IPS DF 4.7 (cell line): ENCODE data around the gene CST11.
A peak's percentile ranks its signal among the peaks of the same experiment; 100 is the strongest.

Source experiments
- DNase-seq: peaks from one replicate; pipeline ENCODE4 v3.0.0-alpha.2; 2013; ENCODE audit warnings: low spot score; ENCODE audit errors: extremely low read depth

The CST11 gene

DNA sequence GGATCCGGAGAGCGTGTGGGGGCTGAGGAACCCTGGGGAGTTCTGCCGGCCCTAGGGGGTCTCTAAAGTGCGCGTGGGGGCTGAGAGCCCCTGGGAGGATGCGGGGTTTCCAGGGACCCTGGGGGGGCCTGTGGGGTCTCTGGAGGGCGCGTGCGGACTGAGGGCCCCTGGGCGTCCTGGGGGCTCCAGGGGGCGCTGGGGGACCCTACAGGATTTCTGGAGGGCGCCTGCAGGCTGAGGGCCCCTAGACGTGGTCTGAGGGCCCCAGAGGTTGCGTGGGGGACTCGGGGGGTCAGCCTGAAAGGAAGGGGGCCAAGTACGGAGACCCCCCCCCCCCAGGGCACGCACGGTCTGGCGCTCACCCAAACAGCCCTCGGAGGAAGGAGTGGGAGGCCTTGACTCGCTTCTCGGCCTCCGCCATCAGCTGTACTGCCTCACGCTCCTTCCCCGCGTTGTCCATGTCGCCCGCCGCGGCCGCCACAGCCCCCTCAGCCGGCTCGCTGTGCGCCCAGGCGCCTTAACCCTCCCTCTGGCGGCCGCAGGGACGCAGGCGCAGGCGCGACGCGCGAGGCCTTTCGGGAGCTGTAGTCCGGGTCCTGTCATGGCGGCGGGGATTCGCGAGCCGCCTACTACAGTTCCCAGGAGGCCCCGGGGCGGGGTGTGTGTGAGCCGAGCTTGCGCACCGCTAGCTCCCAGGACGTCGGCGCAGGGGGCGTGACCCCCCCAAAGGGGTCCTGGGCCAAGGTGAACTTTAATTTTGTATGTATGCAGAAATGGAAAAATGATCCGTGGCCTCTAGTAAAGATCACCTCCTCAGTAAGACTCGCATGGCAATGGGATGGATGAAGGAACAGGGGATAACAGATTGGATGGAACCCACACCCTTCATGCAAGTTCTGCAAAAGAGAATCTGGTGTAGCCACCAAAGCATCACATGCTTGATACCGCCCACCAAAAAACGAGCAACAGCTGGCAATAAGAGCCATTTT, 31.4 kb downstream of the CST11 start, which contains the start of gene NAPB:
Gene NAPB, minus strand, starts transcription at position 546 of the 989 bp plus-strand sequence. Its CDS starts 86 bp downstream, at position 460.
- peak; percentile 62 for DNase-seq

DNA sequence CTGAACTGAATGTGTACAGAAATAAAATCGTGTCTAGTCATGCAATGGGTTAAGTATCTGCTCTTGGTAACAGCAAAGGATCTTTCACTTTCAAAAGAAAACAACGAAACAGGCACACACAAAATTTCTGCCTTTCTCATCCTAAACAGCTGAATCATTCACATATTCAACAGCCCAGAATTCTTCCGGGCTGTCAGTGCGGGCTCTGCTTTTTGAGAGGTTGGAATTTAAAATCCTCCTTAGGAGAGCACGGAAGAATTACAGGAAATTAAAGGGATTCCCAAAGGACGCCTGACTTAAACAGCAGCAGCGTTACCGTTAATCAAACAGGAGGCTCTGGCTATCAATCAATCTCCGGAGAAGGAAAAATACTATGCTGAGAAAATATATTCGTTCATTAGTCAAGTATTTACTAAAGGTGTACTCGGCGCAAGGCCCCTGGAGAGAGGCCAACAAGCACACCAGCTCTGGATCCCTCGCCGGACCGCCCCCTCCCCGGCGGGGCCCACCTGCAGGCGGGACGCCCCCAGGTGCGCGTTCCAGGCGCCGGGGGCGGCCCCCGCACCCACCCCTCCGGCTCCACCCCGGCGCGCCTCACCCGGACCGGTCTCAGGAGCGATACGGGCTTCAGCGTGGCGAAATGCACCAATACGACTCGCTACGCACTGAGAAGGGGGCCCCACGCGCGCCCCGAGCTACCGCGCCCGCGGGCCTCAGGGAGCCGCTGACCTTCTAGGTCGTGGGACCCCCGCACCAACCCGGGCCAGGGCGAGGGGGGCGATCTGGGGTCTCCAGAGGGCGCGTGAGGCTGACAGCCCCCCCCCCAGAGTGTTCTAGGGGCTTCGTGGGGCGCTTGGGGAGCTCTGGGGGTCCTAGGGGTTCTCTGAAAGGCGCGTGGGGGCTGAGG, 32.4 kb downstream of the CST11 start:
- DNase-seq, result no peak

DNA sequence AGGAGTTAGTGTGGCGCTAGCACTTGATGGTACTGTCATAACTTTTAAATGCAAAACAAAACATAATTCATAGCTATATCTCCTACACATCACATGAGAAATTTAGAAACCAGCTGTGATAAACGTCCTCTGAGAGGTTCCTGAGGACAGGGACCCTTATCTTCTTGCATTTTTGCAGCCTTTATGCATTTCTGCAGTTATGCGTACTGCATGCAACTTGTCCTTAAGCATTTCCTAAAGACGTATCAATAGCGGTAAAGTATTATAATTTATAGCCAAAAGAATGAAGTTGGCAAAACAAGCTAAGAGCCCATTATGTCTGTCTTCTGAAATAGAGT, 33.0 kb downstream of the CST11 start:
- no peak for DNase-seq

DNA sequence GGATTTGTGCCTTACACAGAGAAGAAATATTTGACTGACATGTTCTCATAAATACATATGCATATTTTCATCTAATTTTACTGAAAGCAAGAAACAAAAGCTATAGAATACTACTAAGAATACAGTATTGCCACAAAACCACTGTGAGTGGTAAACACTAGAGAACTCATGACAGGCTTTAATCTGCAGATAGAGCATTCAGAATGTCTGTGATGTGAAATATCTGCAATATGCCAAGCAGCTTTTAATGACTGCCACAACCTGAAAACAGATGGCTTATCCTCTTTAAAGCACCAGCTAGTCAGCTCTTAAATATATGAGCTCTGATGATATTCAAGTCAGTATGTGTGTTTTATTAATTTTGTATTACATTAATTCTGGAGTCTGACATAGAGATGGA, 34.8 kb downstream of the CST11 start:
- no peak for DNase-seq

DNA sequence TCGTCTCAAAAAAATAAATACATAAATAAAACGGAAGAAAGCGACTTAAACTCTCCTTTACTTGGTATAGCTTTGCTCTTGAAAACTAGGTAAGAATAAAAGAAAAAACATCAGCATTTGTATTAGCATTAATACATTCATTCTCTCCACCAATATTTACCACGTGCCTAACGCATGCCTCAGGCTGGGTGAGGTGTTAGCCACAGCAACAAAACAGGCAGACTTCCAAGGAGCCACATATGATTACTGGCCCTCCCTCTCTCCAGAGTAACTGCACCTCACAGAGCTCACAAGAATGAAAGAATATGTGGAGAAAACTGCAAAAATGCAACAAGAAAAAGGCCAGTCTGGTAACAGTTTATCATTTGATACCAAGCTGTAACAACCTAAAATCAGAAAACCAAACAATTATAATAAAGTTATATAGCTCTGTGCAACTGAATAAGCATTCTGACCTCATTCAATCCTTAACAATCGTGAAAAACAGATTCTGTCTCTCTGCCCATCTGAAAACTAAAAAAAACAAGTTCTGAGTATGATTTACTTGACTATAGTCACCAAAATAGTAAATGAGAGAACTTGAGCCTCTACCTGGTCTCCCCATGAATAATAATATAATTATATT, 36.6 kb downstream of the CST11 start:
- DNase-seq, result no peak

DNA sequence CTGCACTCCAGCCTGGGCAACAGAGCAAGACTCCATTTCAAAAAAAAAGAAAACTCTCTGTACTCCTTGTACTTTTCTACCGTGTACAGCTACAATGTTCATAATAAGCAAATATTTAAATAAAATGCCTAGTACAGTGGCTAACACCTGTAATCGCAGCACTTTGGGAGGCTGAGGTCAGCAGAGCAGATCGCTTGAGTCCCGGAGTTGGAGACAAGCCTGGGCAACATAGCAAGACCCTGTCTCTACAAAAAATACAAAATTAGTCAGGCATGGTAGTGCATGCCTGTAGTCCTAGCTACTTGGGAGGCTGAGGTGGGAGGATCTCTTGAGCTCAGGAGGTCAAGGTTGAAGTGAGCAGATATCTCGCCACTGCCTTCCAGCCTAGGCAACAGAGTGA, 37.1 kb downstream of the CST11 start:
- no peak for DNase-seq

DNA sequence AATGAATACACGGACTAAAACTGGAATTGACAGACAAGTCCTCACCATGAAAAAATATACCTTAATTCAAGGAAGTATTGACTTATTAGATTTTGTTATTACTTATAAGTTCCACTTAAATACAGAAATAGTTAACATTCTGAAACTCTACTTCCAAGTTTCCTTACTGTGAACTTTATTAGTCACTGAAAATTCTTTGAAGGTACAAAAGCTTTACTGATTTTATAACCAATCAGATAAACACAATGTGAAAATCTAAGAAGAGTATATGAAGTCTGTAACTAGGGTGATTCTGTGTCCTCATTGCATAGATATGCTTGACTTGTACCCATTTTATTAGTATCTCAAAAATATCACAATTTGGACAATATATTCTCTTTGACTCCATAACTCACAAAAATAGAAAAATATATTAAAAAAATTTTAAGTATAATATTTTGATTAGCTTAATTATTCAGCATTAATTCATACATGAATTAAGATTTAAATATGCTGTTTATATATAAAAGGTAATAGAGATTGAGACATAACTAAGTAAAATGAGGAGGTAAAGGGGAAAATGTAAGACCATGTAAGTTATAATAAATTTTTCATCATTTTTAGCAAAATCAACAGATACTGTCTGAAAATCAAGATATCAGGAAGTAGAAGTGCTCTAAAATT, 38.0 kb downstream of the CST11 start:
- DNase-seq, result no peak

DNA sequence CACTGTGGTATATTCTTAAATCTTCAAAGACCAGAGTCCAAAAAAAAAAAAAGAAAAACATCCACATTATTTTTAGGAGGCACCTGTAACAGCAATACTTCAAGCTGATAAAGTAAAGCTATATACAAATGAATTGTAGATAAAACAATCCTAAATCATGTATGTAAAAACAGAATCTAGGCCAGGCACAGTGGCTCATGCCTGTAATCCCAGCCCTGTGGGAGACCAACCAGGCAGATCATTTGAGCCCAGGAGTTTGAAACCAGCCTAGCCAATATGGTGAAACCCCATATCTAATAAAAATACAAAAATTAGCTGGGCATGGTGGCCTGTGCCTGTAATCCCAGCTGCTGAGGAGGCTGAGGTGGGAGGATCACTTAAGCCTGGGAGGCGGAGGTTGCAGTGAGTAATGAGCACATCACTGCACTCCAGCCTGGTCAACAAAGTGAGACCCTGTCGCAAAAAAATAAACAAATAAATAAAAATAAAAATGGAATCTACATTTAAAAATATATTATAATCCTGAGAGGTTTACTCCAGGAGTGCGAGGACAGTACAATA, 38.7 kb downstream of the CST11 start:
- no peak for DNase-seq

DNA sequence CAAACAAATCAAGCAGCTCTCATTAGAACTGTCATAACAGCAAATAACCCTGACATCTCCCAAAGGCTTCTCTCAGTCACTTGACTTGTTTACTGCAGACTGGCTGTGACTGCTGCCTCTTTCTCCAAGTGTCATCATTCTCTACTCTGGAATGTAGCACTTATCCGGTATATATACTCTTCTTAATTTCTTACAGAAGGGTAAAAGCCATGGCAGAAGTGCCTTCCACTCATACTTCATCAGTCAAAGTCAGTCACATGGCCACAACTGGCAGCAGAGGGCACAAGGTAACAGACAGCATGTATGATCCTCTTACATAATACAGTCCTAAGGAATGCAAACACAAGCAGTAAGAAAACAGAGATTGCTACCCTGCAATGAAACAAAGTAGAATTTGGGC, 40.6 kb downstream of the CST11 start:
- DNase-seq, result no peak

DNA sequence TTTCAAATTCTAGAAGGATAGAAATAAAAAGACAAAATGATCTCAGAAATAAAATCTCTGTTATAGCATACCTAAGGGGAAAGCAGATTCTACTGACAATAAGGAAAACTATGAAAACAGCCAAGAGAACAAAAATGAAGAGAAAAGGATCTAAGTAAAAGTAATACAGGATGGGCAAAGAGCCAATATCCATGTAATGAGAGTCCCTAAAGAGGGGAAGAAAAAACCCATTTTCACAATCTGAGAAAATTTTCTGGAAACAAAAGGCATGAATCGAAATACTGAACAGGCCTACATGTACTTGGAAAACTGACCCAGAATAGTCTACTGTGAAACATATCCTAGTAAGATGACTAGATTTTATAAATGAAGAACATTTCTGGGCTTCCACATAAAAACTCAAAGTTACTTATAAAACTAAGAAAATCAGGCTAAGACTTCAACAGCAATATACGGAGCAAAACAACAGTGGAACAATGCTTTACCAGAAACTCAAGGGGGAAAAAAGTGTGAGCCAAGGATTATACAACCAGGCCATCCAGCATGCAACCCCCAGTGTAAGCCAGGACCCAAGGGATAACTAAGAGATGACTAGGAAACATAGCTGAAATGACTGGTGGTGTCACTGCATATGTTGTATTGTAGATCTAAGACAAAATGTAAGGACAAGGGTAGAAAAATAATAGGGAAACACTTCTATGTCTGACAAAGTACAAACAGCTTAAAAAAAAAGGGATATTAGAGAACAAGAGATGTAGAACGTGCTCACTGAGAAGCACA, 41.6 kb downstream of the CST11 start:
- DNase-seq, result no peak

DNA sequence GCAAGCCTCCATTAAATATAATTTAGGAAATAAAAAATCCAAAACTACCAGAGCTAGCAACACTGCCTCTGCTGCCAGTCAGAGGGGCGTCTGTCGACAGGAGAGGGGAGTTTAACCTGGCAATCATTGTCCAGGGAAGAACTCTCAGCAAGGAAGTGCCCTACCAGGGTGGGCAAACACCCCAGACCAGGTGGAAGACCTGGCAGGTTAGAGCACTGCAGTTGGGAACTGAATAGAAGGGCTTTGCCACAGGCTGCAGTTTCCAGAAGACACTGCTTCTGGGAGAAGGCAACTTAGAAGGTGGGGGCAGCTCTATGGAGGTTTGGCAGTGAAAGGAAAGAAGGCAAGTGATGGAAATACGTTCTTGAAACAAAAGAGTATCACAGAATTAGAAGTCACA, 42.9 kb downstream of the CST11 start:
- no peak for DNase-seq

DNA sequence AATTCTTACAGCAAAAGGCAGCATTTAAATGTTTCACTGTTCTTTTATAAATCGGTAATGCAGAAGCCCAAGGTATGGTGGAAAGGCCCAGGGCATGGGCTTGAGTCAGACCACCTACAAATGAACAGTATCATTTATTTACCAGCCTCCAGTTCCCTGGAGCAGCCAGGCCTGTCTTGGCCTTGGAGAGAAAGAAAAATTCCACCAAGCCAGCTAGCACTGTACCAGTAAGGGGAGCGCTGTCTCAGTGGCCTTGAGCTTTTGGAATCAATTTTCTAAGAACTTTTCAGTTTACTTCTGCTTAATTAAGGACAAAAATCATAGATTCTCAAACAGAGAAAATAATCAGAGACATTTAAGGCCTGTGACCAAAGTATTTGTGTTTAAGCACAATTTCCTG, 43.7 kb downstream of the CST11 start:
- DNase-seq, result no peak

DNA sequence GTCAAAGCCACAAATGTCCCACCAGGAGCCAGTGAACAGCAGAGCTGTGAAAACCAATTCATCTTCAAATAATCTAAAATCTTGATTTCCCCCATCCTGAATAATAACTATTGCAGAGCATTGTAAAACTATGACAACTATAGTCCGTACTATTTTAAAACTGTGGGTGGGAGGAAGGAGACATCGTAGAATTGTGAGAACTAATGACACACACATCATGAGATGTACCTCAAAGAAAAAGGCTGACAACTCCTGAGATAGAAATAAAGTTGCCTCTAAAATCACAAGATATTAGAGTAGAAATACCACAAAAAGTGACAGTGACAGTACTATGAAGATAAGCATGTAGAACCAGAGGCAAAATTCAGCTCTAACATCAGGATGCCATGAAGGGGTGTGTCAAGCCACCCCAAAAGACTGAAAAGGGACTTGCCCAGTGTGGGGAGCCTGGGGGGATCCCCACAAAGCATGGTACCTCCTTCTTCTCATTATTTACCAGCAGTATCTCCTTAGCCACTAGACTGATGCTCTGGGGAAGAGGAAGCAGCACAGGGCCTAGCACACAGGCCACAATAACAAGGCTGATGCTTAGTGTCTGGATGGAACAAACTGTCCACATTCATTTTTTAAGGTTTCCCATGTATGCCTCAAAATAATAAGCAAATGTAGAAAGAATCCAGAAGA, 44.8 kb downstream of the CST11 start:
- no peak for DNase-seq

DNA sequence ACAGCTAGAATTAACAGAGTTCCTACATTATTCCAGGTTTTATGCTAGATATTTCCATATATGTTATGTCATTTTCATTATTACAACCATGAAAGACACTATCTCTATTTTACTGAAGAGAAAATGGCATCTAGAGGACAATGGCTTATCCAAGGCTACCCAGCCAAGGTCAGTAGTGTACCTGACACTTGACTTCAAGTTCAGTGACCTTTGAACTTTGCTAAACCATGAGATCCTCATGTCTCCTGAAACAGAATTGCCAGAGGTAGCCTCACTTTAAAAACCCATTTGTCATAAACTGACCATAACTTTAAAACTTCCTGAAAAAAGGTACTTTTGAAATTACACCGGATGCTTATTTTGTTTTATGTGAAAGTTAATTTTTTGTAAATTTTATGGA, 45.8 kb downstream of the CST11 start:
- DNase-seq, result no peak

DNA sequence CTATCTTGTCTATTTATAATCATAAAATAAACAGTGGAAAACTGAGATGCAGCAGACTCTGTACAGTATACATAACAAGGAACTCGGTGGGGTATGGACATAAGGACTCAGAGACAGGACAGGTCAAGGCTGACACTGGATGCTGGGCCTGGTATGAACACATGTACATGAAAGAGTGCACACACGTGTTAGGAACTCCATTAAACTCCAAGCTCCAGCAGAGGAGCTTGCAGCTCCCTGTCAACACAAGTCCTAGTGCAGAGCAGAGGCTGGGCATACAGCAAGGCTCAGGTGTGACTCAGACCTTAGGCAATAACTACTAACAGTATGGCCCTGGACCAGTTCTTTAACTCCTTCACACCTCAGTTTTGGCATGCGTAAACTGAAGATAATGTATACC, 48.5 kb downstream of the CST11 start:
- no peak for DNase-seq

DNA sequence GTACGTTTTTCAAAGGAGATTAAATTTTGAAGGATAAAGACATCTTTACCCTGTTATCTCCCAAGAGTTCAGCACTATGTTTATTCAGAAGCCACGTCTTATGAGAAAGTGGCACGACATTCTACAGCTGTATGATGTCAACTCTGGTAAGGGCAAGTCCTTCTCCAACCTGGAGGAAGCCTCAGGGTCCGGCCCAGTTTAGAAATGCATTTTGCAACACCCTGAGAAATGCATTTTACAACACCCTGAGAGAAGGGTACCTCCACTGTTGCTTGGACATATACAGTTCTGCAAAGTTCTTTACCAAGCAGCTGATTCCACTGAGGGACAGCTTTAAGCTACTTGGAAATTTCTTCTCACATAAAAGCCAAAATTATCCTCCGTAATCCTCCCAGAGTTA, 48.9 kb downstream of the CST11 start:
- no peak for DNase-seq

DNA sequence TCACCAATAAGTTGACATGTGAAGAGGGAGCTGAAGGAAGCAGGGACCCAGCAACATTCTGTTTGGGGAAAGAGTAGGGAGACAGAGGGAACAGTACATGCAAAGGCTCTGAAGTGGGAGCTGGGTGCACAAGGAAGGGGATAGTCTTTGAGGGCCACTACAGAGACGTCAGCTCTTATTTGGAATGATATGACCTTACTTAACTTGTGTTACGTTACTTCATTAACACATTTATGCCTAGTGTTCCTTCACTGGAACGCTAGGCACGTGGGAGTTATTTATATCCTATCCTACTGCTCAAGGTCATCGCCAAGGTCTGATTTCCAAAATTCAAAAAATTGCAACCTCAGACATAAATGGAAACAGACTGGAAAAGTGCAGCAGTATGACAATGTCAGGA, 51.6 kb downstream of the CST11 start:
- DNase-seq, result no peak
